GM18520 (cell line): ENCODE data around the gene SLC35E2B.
"Not testable (repeated sequence)": the region's sequence is repeated elsewhere in the genome, so short reads cannot be mapped to it uniquely, and the experiment has no call there.

Experiments
- ATAC-seq: cut with Tn5 transposase; IDR thresholded peaks from one replicate; pipeline ENCODE4 v1.9.1; 2021; ENCODE audit not compliant: unreplicated experiment

Gene SLC35E2B

GRCh38 chr1:1704284-1704957, 11.8 kb upstream of the SLC35E2B start:
- not testable (repeated sequence) for ATAC-seq

GRCh38 chr1:1703796-1704195, 11.2 kb upstream of the SLC35E2B start:
- ATAC-seq, result no peak

- ATAC-seq, result not testable (repeated sequence)
Observed at GRCh38 chr1:1702506-1702905, 9.9 kb upstream of the SLC35E2B start.

DNA sequence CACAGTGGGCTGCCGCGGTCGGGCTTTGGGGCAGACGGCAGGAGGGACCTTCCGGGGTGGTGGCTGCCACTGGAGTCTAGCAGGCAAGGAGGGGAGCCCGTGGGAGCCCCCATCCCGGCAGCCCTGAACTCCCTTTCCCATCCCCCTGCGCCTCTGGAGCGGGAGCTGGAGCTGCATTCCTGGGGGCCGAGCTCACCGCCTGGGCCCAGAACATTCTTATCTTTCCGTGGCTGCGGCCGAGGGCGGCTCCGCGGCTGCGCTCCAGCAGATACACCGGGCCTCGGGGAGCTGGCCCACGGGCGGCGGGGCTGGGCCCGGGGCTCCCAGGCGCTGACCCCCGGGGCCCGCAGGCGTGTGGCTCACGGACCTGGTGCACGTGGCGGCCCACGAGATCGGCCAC, 8.0 kb upstream of the SLC35E2B start:
- not testable (repeated sequence) for ATAC-seq

- not testable (repeated sequence) for ATAC-seq
Observed at GRCh38 chr1:1700067-1700466, 7.5 kb upstream of the SLC35E2B start.

DNA sequence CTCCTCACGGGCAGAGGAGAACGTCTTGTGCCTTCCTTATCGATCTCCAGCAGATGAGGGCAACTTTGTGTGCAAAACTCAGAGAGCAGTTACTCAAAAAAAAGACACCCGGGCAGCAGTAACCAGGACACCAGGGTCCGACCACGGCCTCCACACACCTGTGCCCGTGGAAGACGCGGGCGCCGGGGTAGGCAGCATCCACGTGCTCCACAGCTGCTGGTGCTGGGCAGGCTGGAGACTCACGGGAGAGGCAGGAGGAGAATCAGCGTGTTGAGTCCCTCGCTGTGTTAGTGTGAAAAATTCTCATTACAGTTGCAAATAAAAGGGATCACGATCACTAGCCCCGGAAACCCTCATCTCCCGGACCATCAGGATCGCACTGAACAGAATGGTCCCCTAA, 6.5 kb upstream of the SLC35E2B start:
- not testable (repeated sequence) for ATAC-seq

DNA sequence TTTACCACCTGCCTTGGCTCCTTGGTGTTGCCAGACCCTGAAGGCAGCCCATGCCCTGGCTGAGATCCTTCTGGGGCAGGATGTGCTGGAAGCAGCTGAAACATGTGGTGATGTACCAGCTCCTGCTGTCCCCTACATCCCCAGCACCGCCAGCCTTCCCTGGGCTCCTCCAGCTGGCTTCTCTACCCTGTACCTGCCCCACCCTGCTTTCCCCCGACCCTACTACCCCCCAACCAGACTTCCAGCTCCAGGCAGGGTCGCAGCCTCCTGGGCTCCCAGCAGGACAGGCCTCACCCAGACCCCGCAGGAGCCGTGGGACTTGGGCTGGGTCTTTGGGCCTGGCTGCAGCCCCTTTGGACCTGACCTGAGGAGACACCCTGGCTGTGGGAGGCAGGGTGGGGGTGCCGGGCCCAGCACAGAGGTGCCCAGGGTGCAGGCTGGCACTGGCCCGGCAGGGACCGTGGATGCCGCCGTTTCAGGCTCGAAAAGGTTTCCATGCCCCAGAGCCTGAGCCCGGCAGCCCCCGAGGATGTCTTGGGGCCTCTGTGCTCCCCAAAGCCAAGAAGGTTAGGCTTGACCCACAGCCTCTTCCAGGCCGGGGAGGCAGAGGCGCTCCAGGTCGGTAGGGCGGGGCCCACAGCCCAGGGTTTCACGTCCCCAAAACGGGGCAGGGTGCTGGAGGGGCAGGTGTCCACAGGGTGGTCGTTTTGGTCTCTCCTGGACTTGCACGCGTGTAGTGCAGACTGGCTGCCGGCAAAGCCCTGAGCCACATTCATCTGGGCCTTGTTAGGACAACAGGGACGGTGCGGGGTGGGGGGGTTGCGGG, 5.0 kb upstream of the SLC35E2B start:
- ATAC-seq, result not testable (repeated sequence)

GRCh38 chr1:1696431-1697357, 4.1 kb upstream of the SLC35E2B start:
- ATAC-seq, result not testable (repeated sequence)

DNA sequence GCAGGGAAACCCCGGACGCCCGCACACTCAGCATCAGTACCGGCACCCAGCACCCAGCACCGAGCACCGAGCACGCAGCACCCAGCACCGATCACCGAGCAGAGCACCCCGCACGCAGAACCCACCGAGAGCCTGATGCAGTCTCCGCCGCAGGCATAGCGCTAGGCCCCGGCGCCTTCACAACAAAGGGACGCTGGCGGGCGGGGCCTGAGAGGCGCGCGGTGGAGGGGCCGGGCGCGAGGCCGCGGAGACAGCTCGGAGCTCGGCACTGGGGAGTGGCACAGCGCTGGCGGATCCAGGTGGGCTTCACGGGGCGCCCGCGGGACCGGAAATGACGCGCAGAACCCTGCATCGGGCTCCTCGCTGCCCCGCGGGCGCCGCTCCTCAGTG, 276 bp downstream of the SLC35E2B start:
- not testable (repeated sequence) for ATAC-seq

DNA sequence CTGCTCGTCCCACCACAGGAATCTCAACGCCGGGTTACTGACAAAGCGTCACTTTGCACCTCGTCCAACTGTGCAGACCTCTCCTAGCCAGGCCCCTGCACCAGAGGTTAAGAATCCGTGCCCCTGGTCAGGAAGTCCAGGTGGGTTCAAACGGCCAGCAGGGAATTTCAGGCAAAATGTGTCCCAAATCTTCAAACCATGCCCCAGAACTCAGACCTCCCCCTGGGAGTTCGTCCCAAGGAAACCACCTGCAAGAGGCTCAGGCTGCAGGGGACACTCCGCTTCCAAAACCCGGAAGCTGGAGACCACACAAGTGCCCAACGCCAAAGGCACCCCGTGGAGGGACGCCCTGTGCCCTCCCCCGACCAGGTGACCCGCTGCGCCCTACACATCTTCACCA, 1.2 kb downstream of the SLC35E2B start:
- ATAC-seq, result not testable (repeated sequence)

- not testable (repeated sequence) for ATAC-seq
Observed at GRCh38 chr1:1689526-1689925, 3.1 kb downstream of the SLC35E2B start.

- ATAC-seq, result no peak
Observed at GRCh38 chr1:1687846-1688245, 4.7 kb downstream of the SLC35E2B start.

- ATAC-seq, result no peak
Observed at GRCh38 chr1:1684031-1684681, 8.4 kb downstream of the SLC35E2B start.

DNA sequence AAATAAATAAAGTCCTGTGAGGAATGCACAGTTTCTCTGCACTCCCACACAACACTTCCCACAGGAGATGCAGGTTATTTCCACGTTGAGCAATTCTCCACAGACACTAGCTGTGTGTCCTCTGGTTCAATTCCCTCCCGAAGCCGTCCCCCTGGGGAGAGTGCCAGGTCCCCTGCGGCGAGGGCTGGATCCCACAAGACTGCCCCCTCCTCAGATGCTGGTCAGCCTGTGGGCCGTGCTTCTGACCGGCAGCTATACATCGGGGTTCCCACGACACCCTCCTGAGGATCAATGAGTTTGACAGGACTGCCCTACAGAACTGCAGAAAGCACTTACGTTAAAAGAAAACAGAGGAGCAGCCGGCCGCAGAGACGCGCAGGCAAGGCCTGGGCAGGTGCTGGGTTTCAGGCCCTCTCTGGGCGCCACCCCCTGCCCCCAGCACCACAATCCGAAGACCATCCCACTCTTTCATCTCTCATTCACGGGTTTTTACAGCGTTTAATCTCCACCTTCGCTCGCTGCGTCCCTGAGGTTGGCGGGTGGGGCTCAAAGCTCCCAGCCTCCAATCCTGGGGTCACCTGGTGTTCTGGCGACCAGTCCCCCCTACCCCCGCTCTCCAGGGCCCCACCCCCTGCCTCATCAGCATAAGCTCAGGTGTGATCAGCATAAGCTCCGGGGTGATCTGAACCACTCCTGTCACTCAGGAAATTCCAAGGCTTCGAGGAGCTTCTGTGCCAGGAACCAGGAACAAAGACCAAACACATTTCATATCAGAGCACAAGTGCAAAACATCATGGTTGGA, 9.3 kb downstream of the SLC35E2B start:
- ATAC-seq, result no peak

GRCh38 chr1:1680912-1681273, 11.7 kb downstream of the SLC35E2B start:
- ATAC-seq, result no peak

GRCh38 chr1:1680031-1680911, 12.3 kb downstream of the SLC35E2B start:
- ATAC-seq, result no peak

GRCh38 chr1:1678581-1679380, 13.8 kb downstream of the SLC35E2B start:
- no peak for ATAC-seq
